Embryonic facial prominence (tissue), 1 donor: ENCODE results near the gene YWHAH.

Source experiments
- DNase-seq: peaks from one replicate; pipeline ENCODE4 v3.0.0-alpha.2; 2016; ENCODE audit errors: extremely low spot score

YWHAH gene

DNA sequence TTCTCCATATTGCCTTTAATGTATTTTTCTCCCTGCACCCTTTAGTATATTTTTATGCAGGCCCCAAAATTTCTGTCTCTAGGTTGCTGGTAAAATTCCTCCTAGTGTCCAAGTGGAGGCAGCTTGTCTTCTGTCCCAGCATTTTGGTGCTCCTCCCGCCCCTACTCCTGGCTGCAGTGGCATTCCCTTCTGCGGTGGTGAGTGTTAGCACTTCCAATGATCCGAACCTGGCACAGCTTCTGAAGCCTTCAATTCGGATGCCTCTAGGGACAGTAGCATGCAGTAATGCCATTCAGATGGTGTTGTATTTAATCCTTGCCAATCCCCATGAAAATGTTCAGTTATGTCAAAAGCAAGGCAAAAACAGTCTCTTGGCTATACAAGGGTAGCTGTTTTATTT, 5.9 kb downstream of the YWHAH start:
- DNase-seq = no peak

DNA sequence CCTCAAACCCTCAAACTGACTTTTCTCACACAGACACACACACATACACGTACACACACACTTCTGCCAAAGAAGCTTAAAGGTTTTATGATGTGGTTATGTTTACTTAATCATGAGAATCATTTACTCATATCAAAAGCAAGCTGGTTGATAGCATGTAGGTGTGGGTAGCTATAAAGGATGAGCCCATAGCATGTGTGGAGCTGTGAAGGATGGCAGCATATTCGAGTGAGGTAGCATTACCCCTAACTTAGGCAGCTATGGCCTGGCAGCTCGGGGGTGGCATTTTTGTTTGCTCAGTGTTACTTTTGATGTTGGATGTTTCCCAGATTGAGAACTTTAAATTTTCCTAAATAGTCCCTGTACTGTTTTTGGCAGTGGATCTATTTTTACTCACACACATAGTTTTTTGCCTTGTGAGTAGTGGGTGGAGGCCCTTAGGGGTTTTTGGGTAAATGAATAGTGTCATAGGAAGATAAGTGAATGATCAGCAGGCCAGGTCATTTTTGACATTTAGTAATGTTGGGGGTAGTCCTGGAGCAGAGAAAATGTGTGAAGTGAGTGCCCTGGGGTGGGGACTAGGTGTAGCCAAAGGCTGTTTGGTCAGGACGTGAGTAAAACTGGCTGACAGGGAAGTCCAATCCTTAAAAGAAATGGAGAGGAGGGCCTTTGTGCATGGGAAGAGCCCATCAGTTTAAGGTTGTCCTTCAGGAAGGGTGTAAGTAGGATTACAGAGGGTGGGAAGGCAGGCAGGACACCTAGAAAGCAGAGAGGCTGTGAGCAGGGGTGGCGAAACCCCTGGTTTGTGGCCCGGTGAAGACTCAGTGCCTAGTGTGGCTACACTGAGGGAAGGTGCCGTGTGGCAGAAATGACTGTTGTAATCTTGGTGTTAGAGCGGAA, 7.1 kb downstream of the YWHAH start:
- DNase-seq = no peak

DNA sequence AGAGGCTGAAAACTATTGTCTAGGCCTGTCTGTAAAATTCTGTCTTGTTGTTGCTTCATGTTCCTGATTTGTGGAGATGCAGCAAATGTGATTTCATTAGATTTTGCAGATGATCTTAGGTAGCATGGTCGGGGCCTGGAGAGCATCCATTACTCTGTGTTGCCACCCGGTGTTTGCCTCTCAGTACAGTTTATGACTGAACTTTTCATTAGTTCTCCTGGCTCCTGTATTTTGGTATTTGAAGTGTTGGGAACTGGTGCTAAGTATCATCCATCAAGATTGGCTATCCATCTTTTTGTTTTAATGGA, 7.7 kb downstream of the YWHAH start:
- DNase-seq = no peak

DNA sequence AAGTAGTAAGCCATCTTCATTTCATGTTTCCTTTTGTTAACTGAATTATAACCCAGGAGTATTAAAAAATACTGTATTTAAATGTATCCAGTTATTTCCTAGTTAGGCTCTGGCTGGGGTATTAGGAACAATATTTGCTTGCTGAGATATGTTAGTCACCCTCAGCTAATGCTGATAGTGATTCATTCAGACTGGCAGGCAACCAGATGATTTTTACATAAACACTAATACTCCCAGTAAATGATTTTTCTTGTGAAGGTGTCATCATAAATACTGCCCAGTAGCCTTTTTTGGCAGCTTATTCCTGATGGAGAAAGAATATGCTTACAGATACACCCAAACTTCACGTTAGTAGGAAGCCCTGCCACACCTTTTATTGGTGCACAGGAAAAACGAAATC, 8.1 kb downstream of the YWHAH start:
- DNase-seq = no peak

DNA sequence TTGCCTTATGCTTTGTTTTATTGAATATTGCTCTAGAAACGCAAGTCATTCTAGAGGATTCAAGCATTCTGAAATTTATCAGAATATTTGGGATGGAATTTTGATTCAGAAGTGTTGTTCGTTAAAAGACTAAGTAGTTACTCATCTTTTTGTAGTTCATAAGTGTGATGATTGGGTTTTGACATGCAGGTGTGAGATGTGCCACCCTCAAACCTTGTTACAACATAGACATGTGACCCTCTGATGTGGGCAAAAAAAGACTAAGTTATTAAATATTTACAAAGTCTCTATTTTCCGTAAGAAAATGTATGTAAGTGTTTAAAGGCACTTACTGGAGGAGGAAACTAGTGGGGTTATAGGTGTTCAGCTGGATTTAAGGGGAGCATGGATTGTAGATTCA, 8.9 kb downstream of the YWHAH start:
- no peak for DNase-seq

DNA sequence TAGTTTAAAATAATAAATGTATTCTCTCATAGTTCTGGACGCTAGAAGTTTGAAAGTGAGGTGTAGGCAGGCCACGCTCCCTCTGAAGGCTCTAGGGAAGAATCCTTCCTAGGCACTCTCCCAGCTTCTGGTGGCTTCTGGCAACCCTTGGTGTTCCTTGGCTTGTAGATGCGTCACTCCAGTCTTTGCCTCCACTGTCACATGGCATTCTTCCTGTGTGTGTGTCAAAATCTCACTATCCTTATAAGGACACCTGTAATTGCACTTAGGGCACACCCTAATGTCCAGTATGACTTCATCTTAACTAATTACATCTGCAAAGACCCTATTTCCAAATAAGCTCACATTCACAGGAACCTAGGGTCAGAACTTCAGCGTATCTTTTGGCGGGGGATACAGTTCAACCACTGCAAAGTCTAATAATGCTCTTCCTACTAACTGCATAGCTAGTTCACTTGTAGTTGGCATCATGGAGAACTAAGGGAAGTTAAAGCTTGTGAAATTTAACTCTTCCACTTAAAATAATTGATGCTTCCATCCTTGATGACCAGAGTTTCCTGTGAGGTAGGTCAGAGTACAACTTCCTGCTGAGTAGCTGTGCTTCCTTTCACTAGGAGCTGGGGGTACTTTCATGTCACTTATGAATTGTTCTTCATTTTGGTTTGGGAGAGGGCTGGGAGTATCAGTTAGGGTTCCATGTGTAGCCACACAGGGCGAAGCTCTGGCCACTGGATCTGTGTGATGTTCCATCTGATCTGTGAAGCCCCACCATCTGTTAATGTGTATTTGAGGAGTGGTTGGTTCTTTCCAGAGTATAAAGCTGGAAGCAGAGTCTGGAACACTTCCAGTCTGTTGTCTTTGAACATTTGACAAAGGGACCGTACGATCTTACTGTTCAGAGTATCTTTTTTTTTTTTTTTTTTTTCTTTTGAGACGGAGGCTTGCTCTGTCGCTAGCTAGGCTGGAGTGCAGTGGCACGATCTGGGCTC, 10.5 kb downstream of the YWHAH start:
- DNase-seq = no peak

DNA sequence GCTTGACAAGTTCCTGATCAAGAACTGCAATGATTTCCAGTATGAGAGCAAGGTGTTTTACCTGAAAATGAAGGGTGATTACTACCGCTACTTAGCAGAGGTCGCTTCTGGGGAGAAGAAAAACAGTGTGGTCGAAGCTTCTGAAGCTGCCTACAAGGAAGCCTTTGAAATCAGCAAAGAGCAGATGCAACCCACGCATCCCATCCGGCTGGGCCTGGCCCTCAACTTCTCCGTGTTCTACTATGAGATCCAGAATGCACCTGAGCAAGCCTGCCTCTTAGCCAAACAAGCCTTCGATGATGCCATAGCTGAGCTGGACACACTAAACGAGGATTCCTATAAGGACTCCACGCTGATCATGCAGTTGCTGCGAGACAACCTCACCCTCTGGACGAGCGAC, 12.0 kb downstream of the YWHAH start:
- no peak for DNase-seq

DNA sequence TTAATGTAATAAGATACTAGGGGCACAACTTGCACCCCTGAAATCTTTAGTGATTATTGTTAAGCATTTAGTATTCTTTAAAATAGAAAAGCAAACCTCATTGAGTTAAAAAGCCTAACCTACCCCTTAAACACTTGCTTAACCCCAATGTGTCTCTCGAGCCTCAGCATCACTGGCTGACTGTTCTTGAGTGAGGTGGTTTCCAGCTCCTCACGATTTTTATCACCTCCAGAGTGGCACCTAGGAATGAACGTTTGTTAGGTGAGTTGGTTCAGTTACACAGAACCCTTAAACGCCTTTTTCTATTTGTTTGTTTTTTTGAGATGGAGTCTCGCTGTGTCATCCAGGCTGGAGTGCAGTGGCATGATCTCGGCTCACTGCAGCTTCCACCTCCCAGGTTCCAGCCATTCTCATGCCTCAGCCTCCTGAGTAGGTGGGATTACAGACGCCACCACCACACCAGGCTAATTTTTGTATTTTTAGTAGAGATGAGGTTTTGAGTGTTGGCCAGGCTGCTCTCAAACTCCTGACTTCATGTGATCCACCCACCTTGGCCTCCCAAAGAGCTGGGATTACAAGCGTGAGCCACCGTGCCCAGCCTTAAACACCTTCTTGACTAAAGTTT, 13.7 kb downstream of the YWHAH start:
- no peak for DNase-seq

DNA sequence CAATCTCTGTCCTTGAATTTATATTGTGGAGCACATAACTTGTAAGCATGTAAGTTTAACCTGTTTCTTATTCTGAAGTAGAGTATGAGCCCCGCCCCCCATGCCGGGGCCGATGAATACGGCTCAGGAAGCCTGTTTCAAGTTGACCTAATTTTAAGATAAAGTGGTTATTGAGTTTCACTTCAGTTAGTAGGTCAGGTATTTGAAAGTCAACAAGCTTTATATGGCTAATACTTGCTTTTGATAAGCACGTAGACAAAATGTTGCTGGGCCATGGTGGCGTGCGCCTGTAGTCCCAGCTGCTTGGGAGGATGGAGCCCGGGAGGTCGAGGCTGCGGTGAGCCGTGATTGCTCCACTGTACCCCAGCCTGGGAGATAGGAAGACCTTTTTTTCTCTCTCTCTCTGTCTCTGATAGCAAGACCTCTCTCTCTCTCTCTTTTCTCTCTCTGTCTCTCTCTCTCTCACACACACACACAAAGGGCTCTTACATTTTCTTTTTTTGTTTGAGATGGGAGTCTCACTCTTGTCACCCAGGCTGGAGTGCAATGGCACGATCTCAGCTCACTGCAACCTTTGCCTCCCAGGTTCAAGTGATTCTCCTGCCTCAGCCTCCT, 14.4 kb downstream of the YWHAH start:
- DNase-seq = no peak

DNA sequence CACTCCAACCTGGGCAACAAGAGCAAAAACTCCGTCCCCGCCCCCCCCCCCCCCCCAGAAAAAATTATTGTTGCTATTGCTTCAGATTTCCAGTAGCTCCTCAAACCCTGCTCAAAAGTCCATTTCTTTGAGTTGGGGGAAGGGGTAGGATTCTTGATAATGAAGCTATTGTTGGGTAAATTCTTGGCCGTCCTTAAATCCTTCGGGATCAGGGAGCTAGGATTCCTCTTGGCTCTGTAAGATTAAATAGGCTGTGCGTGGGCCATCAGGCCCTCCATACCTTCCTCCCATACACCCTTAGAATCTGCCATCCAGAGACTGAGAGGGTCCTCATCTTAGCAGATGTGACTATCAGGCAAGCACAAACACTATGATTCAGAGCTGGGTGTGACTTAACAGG, 16.4 kb downstream of the YWHAH start:
- DNase-seq = no peak

DNA sequence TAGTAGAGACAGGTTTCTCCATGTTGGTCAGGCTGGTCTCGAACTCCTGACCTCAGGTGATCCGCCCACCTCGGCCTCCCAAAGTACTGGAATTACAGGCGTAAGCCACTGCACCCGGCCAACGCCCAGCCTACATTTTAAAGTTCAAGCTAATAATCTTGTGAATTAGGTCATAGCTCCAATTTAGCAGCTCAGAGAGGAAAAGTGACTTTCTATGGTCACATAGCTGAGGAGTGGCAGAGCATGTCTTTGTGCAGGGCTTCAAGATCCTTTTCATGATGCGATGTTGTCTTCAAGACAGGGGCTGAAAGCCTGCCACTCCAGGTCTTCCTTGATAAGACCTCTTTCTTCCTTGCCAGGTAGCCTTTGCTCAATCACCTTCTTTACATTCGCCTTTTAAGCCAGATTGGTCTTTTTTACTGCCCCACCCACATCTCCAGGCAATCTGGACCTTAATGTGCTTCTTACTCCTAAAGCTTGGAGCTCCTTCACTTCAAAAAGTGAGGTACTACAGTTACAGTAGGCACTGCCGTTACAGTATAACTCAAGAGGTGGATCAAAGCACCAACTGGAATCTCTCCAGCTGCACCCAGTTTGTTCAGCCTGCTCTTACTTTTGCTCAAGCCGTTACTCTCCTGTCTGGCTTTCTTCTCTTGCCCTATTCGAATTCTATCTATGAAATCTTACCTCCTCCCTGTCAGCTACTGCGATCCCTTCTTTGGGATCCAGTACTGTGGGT, 18.2 kb downstream of the YWHAH start:
- DNase-seq = no peak

DNA sequence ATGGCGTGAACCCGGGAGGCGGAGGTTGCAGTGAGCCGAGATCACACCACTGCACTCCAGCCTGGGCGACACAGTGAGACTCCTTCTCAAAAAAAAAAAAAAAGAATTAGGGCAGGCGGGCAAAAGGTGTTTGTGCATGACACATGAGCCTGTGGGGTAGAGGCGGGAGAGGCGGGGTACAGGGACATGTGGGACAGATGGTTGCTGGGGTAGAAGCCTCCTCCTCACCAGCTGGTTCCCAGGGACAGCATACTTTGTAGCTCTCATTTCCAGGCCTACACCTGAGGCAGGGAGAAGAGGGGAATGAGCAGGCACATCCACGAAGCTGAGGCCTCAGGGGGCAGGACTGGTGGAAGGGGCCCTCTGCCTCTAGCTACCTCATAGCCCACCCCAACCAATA, 23.7 kb downstream of the YWHAH start:
- no peak for DNase-seq

DNA sequence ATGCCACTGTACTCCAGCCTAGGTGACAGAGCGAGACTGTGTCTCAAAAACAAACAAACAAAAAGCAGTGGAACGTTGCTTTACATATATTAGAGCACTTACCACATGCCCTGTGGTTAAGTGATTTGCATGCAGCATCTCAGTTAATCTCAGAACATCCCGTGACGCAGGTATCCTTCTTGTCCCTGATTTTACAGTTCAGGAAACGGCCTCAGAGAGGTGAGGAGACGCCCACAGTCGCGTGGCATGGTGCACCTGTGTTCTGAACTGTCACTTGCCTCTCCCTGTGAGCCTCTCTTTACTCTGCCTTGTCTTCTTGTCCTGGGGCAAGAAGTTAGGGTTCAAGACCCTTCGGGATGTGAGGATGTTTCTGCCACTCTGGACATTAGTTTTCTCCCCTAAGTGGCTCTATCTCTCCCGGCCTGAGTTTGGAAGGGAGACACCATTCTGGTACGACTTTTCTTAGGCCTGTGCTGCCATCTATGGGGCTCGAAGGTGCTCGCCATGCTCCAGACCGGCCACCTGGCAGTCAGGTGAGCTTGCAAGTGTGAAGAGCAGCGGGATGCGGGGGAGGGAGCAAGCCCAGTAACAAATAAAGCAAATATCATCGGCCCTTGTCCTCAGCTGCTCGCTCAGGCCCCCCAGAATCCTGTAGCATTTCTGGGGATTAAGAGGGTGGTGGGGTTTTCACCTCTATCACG, 25.6 kb downstream of the YWHAH start:
- DNase-seq = no peak

DNA sequence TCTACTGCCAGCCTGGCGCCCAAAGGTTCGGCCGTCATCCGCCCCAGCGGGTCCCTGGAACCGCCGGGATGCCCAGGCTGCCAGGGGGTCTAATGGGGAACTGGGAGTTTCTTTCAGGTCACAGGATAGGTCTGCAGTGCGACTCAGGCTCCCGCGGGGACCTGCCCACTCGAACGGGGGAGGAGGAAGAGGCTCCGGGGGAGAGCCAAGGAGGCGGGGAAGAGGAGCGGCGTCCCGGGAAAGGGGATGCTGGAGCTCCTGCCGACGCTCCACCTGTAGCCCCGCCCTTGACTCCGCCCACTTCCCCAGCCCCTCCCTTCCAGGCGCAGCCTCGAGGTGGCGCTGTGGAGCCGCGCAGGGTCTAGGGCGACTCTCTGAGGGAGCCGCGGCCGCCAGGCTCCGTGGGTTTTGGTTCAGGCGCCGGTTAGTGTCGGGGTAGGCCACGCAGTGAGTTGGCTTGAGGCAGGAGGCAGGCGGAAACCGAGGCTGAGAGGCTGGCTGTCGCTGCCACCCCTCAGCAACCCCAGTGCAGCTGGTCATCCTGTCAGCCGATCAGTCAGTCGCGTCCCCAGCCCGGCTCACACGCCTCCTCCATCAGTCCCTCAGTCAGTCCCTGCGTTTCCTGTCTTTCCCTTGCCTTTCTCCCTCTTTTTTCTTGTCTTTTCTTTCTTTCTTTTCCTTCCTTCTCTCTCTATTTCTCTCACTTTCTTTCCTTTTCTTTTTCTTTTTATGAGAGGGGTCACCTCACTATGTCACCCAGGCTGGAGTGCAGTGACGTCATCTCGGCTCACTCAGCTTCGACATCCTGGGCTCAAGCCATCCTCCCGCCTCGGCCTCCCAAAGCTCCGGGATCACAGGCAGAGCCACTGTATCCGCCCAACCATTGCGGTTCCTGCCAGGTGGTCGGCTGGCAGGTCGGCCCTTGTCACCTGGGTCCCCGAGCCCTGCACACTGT, 26.4 kb downstream of the YWHAH start:
- DNase-seq = no peak

DNA sequence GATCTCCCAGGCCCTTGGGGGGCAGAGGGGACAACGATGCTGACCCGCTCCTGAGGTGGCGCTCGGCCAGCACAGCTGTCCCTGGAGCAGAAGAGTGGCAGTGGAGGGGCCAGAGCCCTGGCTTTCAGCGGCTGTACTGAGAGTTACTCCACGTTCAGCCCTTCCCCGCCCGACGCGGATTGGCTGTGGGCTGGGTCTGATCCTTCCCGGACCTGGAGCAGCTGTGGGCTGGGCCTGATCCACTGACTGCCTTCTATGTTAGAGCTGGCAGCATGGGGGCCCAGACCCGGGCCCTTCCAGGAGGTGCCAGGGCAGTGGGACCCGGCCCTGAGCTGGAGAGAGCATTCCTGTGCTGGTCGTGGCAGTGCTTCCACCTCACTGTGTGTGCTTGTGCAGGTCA, 27.8 kb downstream of the YWHAH start:
- DNase-seq = no peak

DNA sequence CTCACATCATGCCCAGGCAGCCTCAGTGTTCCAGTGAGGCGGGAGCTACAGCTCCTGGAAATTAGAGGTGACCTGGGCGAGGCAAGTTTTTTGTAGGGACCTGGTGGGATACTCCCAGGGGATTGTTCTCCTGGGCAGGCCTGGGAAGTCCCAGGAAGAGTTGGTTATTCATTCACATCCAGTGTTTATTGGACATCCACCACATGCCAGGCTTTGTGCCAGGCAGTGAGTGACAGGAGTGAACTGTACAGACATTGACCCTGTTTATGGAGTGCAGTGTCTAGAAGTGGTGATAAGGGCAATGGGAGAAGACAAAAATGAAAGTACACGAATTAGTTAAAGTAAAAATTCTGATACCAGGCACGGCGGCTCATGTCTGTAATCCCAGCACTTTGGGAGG, 29.4 kb downstream of the YWHAH start:
- no peak for DNase-seq

DNA sequence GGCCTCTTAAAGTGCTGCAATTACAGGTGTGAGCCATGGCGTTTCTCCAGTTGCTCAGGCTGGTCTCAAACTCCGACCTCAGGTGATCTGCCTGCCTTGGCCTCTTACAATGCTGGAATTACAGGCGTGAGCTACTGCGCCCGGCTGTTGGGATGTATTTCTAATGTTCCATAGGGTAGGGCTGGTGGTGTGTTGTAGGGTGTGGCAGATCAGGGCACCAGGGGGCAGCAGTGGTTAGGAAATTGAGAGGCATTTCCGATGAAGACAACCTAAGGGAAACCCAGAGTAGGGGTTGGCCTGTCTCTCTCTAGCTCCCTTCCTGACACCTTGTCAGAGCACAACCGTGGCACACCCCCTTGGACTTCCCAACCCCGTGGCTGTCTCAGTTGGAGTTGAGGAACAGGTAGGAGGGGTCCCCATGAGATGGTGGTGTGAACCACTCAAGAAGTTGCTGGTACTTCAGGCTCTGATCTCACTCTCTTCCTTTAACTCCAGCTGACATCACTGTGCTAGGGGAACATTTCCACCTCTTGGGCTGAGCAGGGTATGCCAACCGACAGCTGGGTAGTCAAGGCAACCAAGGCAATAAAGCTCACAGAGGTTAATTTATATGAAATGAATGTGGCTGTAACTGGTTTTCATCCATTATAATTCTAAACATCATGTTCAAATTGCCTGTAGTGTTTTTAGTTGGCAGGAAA, 33.0 kb downstream of the YWHAH start:
- DNase-seq = peak; percentile 31

DNA sequence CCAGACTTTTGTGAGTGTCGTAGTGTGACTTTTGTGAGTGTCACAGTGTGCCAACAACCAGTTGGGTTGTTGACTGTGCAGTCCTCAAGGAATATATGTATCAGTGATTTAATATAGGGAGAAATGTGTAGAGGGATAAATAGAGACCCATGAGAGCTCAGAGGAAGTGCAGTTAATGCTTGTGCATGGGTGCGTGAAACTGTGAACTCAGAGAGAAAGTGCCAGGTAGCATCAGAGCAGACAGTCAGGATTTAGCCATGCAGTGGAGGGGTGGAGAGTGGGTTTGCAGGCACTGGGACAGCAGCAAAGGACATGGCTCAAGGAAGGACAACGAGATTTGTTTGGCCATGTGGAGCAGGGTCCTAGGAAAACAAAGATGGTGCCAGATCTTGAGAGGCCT, 33.6 kb downstream of the YWHAH start:
- no peak for DNase-seq

DNA sequence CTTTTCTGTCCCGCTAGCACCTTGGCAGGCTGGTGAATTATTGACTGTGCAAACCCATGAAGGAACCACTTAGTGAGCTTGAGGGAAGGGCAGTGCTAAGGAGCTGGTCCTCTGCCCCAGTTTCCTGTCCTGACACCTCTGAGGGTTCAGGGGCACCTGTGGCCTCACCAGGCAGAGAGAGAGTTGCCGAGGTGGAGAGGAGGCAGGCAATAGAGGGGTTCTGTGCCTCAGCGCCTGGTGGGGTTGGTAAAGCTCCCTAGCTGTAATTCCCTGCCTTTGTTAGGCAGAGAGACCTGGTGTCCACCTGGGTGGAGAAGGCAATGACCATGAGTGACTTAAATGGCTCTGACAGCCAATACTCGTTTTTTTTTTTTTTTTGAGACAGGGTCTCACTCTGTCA, 36.3 kb downstream of the YWHAH start:
- no peak for DNase-seq
